ENCODE data around the gene DEFB129.

DNA sequence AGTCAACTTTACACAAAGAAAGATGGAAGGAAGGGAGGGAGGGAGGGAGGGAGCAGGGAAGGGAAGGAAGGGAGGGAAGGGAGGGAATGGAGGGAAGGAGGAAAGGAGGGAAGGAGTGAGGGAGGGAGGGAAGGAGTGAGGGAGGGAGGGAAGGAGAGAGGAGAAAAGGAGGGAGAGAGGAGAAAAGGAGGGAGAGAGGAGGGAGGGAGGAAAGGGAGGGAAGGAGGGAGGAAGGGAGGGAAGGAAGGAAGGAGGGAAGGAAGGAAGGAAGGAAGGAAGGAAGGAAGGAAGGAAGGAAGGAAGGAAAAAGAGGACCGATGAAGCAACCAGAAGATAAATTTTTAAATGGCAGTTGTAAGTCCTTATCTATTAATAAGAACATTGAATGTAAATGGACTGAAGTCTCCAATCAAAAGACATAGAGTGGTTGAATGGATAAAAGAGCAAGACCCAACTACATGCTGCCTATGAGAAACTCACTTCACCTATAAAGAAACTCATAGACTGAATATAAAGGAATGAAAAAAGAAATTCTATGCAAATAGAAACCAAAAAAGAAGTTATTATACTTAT, 5.7 kb upstream of the DEFB129 start:
- TF ChIP-seq, protein P1, sequence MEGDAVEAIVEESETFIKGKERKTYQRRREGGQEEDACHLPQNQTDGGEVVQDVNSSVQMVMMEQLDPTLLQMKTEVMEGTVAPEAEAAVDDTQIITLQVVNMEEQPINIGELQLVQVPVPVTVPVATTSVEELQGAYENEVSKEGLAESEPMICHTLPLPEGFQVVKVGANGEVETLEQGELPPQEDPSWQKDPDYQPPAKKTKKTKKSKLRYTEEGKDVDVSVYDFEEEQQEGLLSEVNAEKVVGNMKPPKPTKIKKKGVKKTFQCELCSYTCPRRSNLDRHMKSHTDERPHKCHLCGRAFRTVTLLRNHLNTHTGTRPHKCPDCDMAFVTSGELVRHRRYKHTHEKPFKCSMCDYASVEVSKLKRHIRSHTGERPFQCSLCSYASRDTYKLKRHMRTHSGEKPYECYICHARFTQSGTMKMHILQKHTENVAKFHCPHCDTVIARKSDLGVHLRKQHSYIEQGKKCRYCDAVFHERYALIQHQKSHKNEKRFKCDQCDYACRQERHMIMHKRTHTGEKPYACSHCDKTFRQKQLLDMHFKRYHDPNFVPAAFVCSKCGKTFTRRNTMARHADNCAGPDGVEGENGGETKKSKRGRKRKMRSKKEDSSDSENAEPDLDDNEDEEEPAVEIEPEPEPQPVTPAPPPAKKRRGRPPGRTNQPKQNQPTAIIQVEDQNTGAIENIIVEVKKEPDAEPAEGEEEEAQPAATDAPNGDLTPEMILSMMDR (IDR thresholded peaks at IDR 0.05) = no peak
- no peak for TF ChIP-seq POLR2A (IDR thresholded peaks at IDR 0.05)
- no peak for TF ChIP-seq POLR2AphosphoS5 (IDR thresholded peaks at IDR 0.05)

Measured in transverse colon (tissue), 4 donors.